Right lobe of liver (tissue), 6 donors: ENCODE measurements around the gene RUVBL1. TPM values are rescaled to one million over a fixed set of nuclear protein-coding genes. Genes with fewer than 3 reads are reported as not detected.
A peak's percentile ranks its signal among the peaks of the same experiment; 100 is the strongest.

Source experiments
- ATAC-seq, 4 donors: fragments of 200-7000 bp; cut with Tn5 transposase; one replicate each; pipeline ENCODE4 v1.9.1; 2020; ENCODE audit warnings: mild to moderate bottlenecking in 4 of 4, moderate library complexity in 4 of 4
- DNase-seq, 3 donors: peaks; one replicate each; pipeline ENCODE4 v3.0.0-alpha.2; 2020
- H3K27ac ChIP-seq, 3 donors: fragments of 200-600 bp; one replicate each; pipeline ENCODE4 v1.8.0; 2022
- H3K27me3 ChIP-seq, 2 donors: fragments of 200-600 bp; one replicate each; pipeline ENCODE4 v1.8.0; 2022
- H3K36me3 ChIP-seq, 4 donors: fragments of 200-600 bp; sonication (generic) in 1 of 4; one replicate each; pipeline versions ENCODE4 v1.5.1 to v1.8.0; 2017 to 2022; ENCODE audit warnings: control low read depth in 1 of 4
- H3K4me1 ChIP-seq, 4 donors: fragments of 200-600 bp; sonication (generic) in 1 of 4; one replicate each; pipeline versions ENCODE4 v1.5.1 to v1.8.0; 2017 to 2022; ENCODE audit warnings: control low read depth in 1 of 4
- H3K4me3 ChIP-seq, 3 donors: fragments of 200-600 bp; one replicate each; pipeline ENCODE4 v1.8.0; 2022
- H3K9me3 ChIP-seq, 4 donors: fragments of 200-600 bp; sonication (generic) in 1 of 4; one replicate each; pipeline versions ENCODE4 v1.5.1 to v1.8.0; 2017 to 2022; ENCODE audit warnings: control low read depth in 1 of 4
- POLR2A ChIP-seq: fragments of 450-650 bp; IDR thresholded peaks from one replicate; pipeline ENCODE4 v1.6.1; 2017; ENCODE audit warnings: antibody characterized with exemption, mild to moderate bottlenecking
- WGBS: methylation state at CpG from one replicate; pipeline ENCODE4 v1.1.6; 2018; ENCODE audit warnings: low coverage, low lambda C conversion rate; ENCODE audit not compliant: insufficient coverage; ENCODE audit errors: missing lambda C conversion rate; 5-methylcytosine and 5-hydroxymethylcytosine counted together
- intact Hi-C, 2 donors: fragments of 100-400 bp; cut with DNase I; formaldehyde crosslinking; loops; one replicate each; pipeline versions ENCODE4 v1.11.2 to v1.14.1; 2022
- total RNA-seq, 6 experiments: library from RNA; depleted of rRNA in 2 of 6; stranded (reverse); fragments of >200 nt in 2 of 6; fragmentation: NEBNext Ultra II Directional in 3 of 6; extraction: Animal tissue kit (Norgen Biotek cat#: 25700) in 3 of 6; gene quantifications; one replicate each; pipeline versions ENCODE4 v1.1.0 to v1.2.4, GENCODE V29; 2016 to 2023
- TF ChIP-seq, protein P1 (sequence below), 4 donors: fragments of 200-600 bp in 3 of 4; fragments of 450-650 bp in 1 of 4; IDR thresholded peaks; one replicate each; pipeline versions ENCODE4 v1.5.1 to v1.8.0; 2016 to 2022; ENCODE audit warnings: antibody characterized with exemption in 4 of 4, mild to moderate bottlenecking in 2 of 4
- donor health status: DM: no; HTN: yes; CAD: no.
- donor health status: DM: no; HTN: no; CAD: no.
- donor health status: DM: no; HTN: no; CAD: no.
- donor health status: DM: no; HTN: yes; CAD: no.
- donor health status: DM: no; HTN: yes; CAD: no.

The RUVBL1 gene
- total RNA-seq, 6 experiments from 2014 or later: 8.6 to 20.3 (median 12.9) TPM

DNA sequence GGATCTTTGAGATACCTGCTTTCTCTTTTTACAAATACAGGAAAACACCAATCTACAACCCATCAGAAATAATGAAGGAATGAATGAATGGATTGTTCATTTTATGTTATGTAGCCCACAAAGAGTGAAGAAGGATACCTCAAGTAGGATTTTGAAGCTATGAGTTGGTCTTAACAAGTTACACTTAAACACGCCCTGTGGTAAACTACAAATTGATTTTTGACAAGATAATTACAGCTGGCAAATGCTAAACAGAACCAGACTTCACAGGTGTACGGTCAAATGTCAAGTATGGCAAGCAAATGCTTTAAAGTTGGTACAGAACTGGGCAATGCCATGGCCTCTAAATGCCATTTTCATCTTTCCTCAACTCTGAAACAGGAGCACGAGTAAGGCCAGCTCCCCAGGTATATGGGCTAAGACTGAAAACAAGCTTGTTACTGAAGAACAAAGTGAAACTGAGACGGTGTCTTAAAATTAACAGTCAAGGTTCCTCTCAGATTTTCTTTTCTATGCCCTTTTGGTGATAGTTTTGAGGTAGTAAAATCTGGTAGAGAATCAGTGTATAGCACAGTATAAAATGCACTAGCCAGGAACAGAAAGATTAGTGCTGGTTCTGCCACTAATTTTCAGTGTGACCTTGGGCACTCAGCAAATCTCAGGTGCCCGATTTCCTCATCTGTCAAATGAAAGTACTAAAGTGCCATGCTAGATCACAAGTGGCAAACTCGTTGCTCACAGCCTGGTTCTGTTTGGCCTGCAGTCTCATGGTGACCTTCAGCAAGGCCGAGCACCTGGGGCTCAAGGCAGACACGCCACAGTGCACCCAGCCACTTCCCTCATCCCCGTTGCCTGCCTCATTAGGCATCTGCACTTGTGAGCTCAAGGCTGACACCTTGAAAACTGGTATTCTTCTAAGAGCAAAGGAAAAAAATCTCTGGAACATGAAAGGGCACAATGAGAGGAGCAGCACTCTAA lies 9.5 kb downstream of the RUVBL1 start:
- no peak overlapping the region for H3K4me3 ChIP-seq
- WGBS: 75% methylated on average over 6 of the region's 9 CpGs
- peak overlapping the region in 1 of 3 donors; percentile 21 for H3K27ac ChIP-seq
- no peak for DNase-seq
- ATAC-seq: peak; percentile 41 to 76 (median 58)
- peaks cover 0 to 16% (median 0%) of the 10 kb centered on the region in 4 donors for H3K36me3 ChIP-seq
- H3K4me1 ChIP-seq: peaks cover 0 to 10% (median 0%) of the 10 kb centered on the region in 4 donors
- H3K9me3 ChIP-seq: no peaks in the 10 kb centered on the region
- H3K27me3 ChIP-seq: no peaks in the 10 kb centered on the region
- intact Hi-C loops: no loop called here
- TF ChIP-seq POLR2A: no peak
- TF ChIP-seq, protein P1, sequence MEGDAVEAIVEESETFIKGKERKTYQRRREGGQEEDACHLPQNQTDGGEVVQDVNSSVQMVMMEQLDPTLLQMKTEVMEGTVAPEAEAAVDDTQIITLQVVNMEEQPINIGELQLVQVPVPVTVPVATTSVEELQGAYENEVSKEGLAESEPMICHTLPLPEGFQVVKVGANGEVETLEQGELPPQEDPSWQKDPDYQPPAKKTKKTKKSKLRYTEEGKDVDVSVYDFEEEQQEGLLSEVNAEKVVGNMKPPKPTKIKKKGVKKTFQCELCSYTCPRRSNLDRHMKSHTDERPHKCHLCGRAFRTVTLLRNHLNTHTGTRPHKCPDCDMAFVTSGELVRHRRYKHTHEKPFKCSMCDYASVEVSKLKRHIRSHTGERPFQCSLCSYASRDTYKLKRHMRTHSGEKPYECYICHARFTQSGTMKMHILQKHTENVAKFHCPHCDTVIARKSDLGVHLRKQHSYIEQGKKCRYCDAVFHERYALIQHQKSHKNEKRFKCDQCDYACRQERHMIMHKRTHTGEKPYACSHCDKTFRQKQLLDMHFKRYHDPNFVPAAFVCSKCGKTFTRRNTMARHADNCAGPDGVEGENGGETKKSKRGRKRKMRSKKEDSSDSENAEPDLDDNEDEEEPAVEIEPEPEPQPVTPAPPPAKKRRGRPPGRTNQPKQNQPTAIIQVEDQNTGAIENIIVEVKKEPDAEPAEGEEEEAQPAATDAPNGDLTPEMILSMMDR (IDR thresholded peaks at IDR 0.05): no peak

DNA sequence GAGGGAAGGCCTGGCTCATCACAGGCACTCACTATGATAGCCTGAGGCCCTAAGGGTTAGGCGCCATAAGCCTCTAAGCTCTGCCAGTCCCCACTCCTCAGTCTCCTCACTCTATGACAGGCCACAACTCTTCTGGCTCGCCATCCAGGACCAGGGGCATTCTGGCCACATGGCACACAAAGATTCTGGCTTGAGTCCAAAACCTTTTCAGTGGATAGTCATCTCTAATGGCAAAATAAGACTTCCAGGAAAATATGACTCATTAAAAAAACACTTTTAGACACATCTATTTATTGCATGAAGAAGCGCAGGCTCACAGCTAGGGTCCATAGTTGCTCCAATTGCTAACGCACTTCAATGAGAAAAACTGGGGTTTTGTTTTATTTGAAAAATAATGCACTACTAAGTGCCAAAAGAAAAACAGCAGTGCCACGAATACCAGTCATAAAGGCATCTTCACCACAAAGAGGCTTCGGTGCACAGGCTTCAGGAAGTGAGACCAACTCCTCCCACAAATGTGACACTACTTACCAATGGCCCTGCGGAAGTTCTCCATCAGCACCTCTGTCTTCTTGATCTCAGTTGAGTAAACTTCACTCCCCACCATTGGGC lies 11.1 kb downstream of the RUVBL1 start:
- no peaks in the 10 kb centered on the region for H3K27me3 ChIP-seq
- peaks cover 0 to 20% (median 0%) of the 10 kb centered on the region in 4 donors for H3K4me1 ChIP-seq
- no peak overlapping the region for H3K27ac ChIP-seq
- H3K36me3 ChIP-seq: peaks cover 0 to 6% (median 0%) of the 10 kb centered on the region in 4 donors
- TF ChIP-seq POLR2A: no peak
- TF ChIP-seq, protein P1 (IDR thresholded peaks at IDR 0.05): no peak
- no peak overlapping the region for H3K4me3 ChIP-seq
- whole genome bisulfite sequencing: 85% methylated on average over 6 of the region's 7 CpGs
- H3K9me3 ChIP-seq: no peaks in the 10 kb centered on the region
- intact Hi-C loops: no loop called here
- ATAC-seq (peak in 1 of 4 donors; percentile 58), DNase-seq (peak in 1 of 3 donors; percentile 12)

DNA sequence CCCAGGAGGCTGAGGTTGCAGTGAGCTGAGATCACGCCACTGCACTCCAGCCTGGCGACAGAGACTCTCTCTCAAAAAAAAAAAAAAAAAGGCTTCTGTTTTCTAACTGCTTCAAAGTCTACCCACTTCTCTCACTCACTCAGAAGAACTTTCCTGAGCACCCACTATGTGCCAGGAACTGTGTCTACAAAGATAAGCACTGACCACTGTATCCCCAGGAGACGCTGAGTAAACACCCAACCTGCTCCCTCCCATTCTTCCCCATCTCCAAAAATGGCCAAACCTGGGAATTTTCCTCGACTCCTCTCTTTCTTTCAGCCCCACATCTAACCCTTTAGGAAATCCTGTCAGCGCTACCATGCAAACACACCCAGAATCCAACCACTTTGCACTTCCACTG lies 12.5 kb downstream of the RUVBL1 start:
- H3K9me3 ChIP-seq: no peaks in the 10 kb centered on the region
- intact Hi-C loops: no loop called here
- DNase-seq (no peak), ATAC-seq (no peak)
- WGBS: 94% methylated on average over 5 of the region's 5 CpGs
- peaks cover 0 to 20% (median 0%) of the 10 kb centered on the region in 4 donors for H3K4me1 ChIP-seq
- peaks cover 0 to 6% (median 0%) of the 10 kb centered on the region in 4 donors for H3K36me3 ChIP-seq
- no peak overlapping the region for H3K4me3 ChIP-seq
- H3K27ac ChIP-seq: no peak overlapping the region
- no peak for TF ChIP-seq POLR2A
- TF ChIP-seq, protein P1 (IDR thresholded peaks at IDR 0.05): no peak
- H3K27me3 ChIP-seq: no peaks in the 10 kb centered on the region

DNA sequence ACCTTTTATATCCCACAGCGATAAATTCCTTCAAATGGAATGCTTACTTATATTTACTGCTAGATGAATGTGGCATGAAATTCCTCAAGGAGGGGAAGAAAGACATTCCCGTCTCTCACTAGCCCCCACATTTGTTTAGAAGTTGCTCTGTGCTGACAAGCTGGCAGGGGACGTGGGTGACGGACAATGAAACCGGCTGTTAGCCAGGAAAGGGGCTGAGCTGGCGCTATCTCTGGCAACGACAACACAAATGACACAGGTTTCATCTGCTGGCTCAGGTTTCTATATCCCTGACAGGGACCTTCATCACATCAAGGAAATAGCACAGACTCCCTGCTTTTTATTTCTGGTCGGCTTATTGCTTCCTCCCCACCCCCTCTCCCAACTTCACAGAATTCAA lies 15.8 kb downstream of the RUVBL1 start:
- H3K27me3 ChIP-seq: no peaks in the 10 kb centered on the region
- H3K4me3 ChIP-seq: no peak overlapping the region
- WGBS: 35% methylated on average over 6 of the region's 8 CpGs
- no peaks in the 10 kb centered on the region for H3K9me3 ChIP-seq
- intact Hi-C loops: no loop called here
- DNase-seq: peak; percentile 66 to 69 (median 69)
- TF ChIP-seq, protein P1 (IDR thresholded peaks at IDR 0.05): no peak
- H3K36me3 ChIP-seq: peaks cover 0 to 22% (median 0%) of the 10 kb centered on the region in 4 donors
- peaks cover 0 to 10% (median 0%) of the 10 kb centered on the region in 4 donors for H3K4me1 ChIP-seq
- no peak overlapping the region for H3K27ac ChIP-seq
- peak; percentile 88 to 96 (median 93) for ATAC-seq
